H9 (cell line): Measurements from ENCODE around the gene NEURL1. TPM values are rescaled to one million over a fixed set of nuclear protein-coding genes. Genes with fewer than 3 reads are reported as not detected.
A peak's percentile ranks its signal among the peaks of the same experiment; 100 is the strongest.

Experiments used
- DNase-seq: peaks from one replicate; pipeline ENCODE4 v3.0.0-alpha.2; 2017
- H2AFZ ChIP-seq: one replicate; pipeline ENCODE4 v1.6.1; 2013; ENCODE audit warnings: mild to moderate bottlenecking, low read length, control low read depth, moderate library complexity
- H2AK5ac ChIP-seq: 2 replicates; pipeline ENCODE4 v1.6.1; 2013; ENCODE audit warnings: low read length, control low read depth, mixed read lengths; ENCODE audit not compliant: insufficient read length
- H2BK120ac ChIP-seq: one replicate; pipeline ENCODE4 v1.6.1; 2013; ENCODE audit warnings: low read depth, mild to moderate bottlenecking, low read length, control low read depth, inconsistent platforms; ENCODE audit not compliant: poor library complexity, severe bottlenecking
- H2BK12ac ChIP-seq: 2 replicates; pipeline ENCODE4 v1.6.1; 2013; ENCODE audit warnings: low read length, control low read depth, mixed read lengths, low read depth; ENCODE audit not compliant: insufficient read length
- H2BK15ac ChIP-seq: 2 replicates; pipeline ENCODE4 v1.6.1; 2013; ENCODE audit warnings: low read depth, low read length, control low read depth
- H2BK20ac ChIP-seq: one replicate; pipeline ENCODE4 v1.6.1; 2013; ENCODE audit warnings: low read depth, mild to moderate bottlenecking, low read length, control low read depth, inconsistent platforms; ENCODE audit not compliant: poor library complexity, severe bottlenecking
- H2BK5ac ChIP-seq: 2 replicates; pipeline ENCODE4 v1.6.1; 2013; ENCODE audit warnings: low read length, control low read depth, mixed read lengths; ENCODE audit not compliant: insufficient read length
- H3K14ac ChIP-seq: 2 replicates; pipeline ENCODE4 v1.6.1; 2013; ENCODE audit warnings: low read length, control low read depth; ENCODE audit not compliant: insufficient read depth
- H3K18ac ChIP-seq: 2 replicates; pipeline ENCODE4 v1.6.1; 2013; ENCODE audit warnings: low read depth, mild to moderate bottlenecking, mixed read lengths, low read length, control low read depth; ENCODE audit not compliant: insufficient read length
- H3K23ac ChIP-seq: 2 replicates; pipeline ENCODE4 v1.6.1; 2013; ENCODE audit warnings: low read length, control low read depth, mixed read lengths, low read depth; ENCODE audit not compliant: insufficient read length
- H3K23me2 ChIP-seq: 2 replicates; pipeline ENCODE4 v1.6.1; 2013; ENCODE audit warnings: low read depth, mild to moderate bottlenecking, mixed read lengths, low read length, control low read depth; ENCODE audit not compliant: insufficient read length, poor library complexity, severe bottlenecking
- H3K27ac ChIP-seq: 2 replicates; pipeline ENCODE4 v1.5.1; 2013; ENCODE audit warnings: low read length, control low read depth, mixed read lengths, low read depth; ENCODE audit not compliant: insufficient read length
- H3K27me3 ChIP-seq: 2 replicates; pipeline ENCODE4 v1.6.1; 2013; ENCODE audit warnings: low read length, control low read depth, inconsistent platforms; ENCODE audit not compliant: insufficient read depth
- H3K4ac ChIP-seq: 2 replicates; pipeline ENCODE4 v1.6.1; 2013; ENCODE audit warnings: low read depth, mild to moderate bottlenecking, control low read depth, inconsistent platforms, low read length, moderate library complexity
- H3K4me1 ChIP-seq: 2 replicates; pipeline ENCODE4 v1.6.1; 2013; ENCODE audit warnings: low read length, control low read depth, inconsistent platforms; ENCODE audit not compliant: insufficient read depth
- H3K4me2 ChIP-seq: 2 replicates; pipeline ENCODE4 v1.6.1; 2013; ENCODE audit warnings: low read length, control low read depth, mixed read lengths; ENCODE audit not compliant: insufficient read length, insufficient read depth
- H3K56ac ChIP-seq: 2 replicates; pipeline ENCODE4 v1.6.1; 2013; ENCODE audit warnings: low read depth, mild to moderate bottlenecking, mixed read lengths, low read length, control low read depth; ENCODE audit not compliant: insufficient read length
- H3K79me1 ChIP-seq: 2 replicates; pipeline ENCODE4 v1.6.1; 2013; ENCODE audit warnings: low read depth, mild to moderate bottlenecking, moderate library complexity, low read length, control low read depth, inconsistent platforms; ENCODE audit not compliant: insufficient read depth, poor library complexity, severe bottlenecking
- H3K79me2 ChIP-seq: 2 replicates; pipeline ENCODE4 v1.6.1; 2013; ENCODE audit warnings: low read length, control low read depth, inconsistent platforms; ENCODE audit not compliant: insufficient read depth
- H3K9ac ChIP-seq: 2 replicates; pipeline ENCODE4 v1.6.1; 2013; ENCODE audit warnings: low read length, control low read depth, mixed read lengths; ENCODE audit not compliant: insufficient read length; ENCODE audit errors: extremely low read depth
- H3K9me3 ChIP-seq: one replicate; pipeline ENCODE4 v1.6.1; 2013; ENCODE audit warnings: low read depth, low read length, inconsistent platforms; ENCODE audit not compliant: control insufficient read depth
- H3T11ph ChIP-seq: one replicate; pipeline ENCODE4 v1.6.1; 2013; ENCODE audit warnings: mild to moderate bottlenecking, low read length, control low read depth, inconsistent platforms
- H4K20me1 ChIP-seq: one replicate; pipeline ENCODE4 v1.6.1; 2013; ENCODE audit not compliant: control insufficient read depth, insufficient read length, insufficient read depth
- H4K5ac ChIP-seq: 2 replicates; pipeline ENCODE4 v1.6.1; 2013; ENCODE audit warnings: low read depth, mild to moderate bottlenecking, mixed read lengths, low read length, control low read depth; ENCODE audit not compliant: insufficient read length
- H4K8ac ChIP-seq: replicated peaks from 2 replicates; pipeline ENCODE4 v1.6.1; 2013; ENCODE audit warnings: low read length, control low read depth, mixed read lengths, low read depth; ENCODE audit not compliant: insufficient read length
- H4K91ac ChIP-seq: 2 replicates; pipeline ENCODE4 v1.6.1; 2013; ENCODE audit warnings: low read depth, mild to moderate bottlenecking, moderate library complexity, mixed read lengths, low read length, control low read depth; ENCODE audit not compliant: insufficient read length
- H3K27ac Mint-ChIP-seq, 3 experiments: 2 replicates in 2 of 3; 3 replicates in 1 of 3; pipeline ENCODE4 v1.8.0; 2020 to 2021; ENCODE audit warnings: mixed read lengths in 3 of 3, mild to moderate bottlenecking in 1 of 3, moderate library complexity in 1 of 3
- H3K27me3 Mint-ChIP-seq: 2 replicates; pipeline ENCODE4 v1.8.0; 2021; ENCODE audit warnings: low read depth, mild to moderate bottlenecking, moderate library complexity, mixed read lengths
- H3K36me3 Mint-ChIP-seq, 3 experiments: 2 replicates in 2 of 3; 3 replicates in 1 of 3; pipeline ENCODE4 v1.8.0; 2020 to 2021; ENCODE audit warnings: low read depth in 3 of 3, mixed read lengths in 3 of 3; ENCODE audit not compliant: insufficient read depth in 1 of 3
- H3K4me1 Mint-ChIP-seq, 2 experiments: 2 replicates each; pipeline ENCODE4 v1.8.0; 2020; ENCODE audit warnings: mixed read lengths in 2 of 2
- H3K4me3 Mint-ChIP-seq, 2 experiments: 2 replicates in 1 of 2; 3 replicates in 1 of 2; pipeline ENCODE4 v1.8.0; 2020 to 2021; ENCODE audit warnings: mild to moderate bottlenecking in 2 of 2, mixed read lengths in 2 of 2, moderate library complexity in 1 of 2
- H3K9me3 Mint-ChIP-seq, 2 experiments: 2 replicates in 1 of 2; 3 replicates in 1 of 2; pipeline ENCODE4 v1.8.0; 2020; ENCODE audit warnings: mild to moderate bottlenecking in 2 of 2, mixed read lengths in 2 of 2, moderate library complexity in 1 of 2
- CTCF ChIP-seq: fragments of 200-600 bp; sonication (generic); conservative IDR thresholded peaks from 3 replicates; pipeline ENCODE4 v1.8.0; 2021; ENCODE audit warnings: antibody characterized with exemption, mild to moderate bottlenecking
- WGBS: extraction: QIAGEN DNeasy Blood & Tissue Kit; methylation state at CpG from one replicate; pipeline ENCODE4 v1.1.7; 2013; ENCODE audit warnings: missing lambda C conversion rate, low lambda C conversion rate, mixed read lengths; ENCODE audit not compliant: insufficient read length; ENCODE audit errors: extremely low coverage; 5-methylcytosine and 5-hydroxymethylcytosine counted together
- long read RNA-seq: library from polyadenylated mRNA; unstranded; transcript quantifications from one replicate; pipeline ENCODE4 v2.0.0, GENCODE V29; 2020
- total RNA-seq: library from RNA; stranded (reverse); gene quantifications from 2 replicates; pipeline ENCODE4 v1.2.1, GENCODE V29; 2021

NEURL1 gene, protein sequence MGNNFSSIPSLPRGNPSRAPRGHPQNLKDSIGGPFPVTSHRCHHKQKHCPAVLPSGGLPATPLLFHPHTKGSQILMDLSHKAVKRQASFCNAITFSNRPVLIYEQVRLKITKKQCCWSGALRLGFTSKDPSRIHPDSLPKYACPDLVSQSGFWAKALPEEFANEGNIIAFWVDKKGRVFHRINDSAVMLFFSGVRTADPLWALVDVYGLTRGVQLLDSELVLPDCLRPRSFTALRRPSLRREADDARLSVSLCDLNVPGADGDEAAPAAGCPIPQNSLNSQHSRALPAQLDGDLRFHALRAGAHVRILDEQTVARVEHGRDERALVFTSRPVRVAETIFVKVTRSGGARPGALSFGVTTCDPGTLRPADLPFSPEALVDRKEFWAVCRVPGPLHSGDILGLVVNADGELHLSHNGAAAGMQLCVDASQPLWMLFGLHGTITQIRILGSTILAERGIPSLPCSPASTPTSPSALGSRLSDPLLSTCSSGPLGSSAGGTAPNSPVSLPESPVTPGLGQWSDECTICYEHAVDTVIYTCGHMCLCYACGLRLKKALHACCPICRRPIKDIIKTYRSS
- total RNA-seq, result 0.92 and 1.2 TPM in 2 replicates
- long read RNA-seq, partial matches to known transcripts, result 1 of 1 reads
- long read RNA-seq, other reads (novel, unspliced or antisense), result 0 of 1 reads

DNA sequence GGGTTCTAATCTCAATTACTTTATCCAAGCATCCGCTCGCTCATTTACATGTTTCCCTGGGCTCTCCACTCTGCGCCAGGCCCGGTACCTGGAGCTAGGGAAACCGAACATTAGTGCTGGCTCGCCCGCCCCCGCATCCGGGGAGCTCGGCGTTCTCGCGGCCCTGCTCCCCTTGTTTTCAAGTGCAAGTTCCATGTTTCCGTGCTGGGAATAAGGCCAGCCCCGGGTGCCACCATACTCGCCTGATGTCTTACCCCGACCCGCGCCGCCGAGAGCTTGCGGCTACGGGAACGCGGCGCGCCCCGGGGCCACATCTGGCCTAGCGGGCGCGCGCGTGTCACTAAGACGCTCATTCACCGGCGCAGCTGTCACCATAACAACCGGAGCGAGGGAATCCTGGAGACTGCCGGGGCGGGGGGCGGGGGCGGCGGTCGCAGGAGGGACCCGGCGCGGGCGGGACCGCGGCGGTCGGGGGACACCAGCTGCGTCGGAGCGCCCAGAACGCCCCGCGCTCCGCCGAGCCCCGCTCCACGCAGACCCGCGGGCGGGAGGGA, at the start of gene NEURL1:
Gene NEURL1, plus strand, starts transcription at position 344 of the 554 bp plus-strand sequence. CDS start 683 bp downstream, outside the sequence.
- Histone ChIP-seq H3T11ph (no peak within 1 kb of the TSS), H3K4me2 (peak within 1 kb of the TSS; percentile 39), H2AFZ (no peak within 1 kb of the TSS), H3K18ac (no peak within 1 kb of the TSS), H4K5ac (no peak within 1 kb of the TSS), H3K4me1 (no peaks in the 10 kb centered on the region; the same call in 1 of the 2 replicates), H3K23me2 (peaks cover 4% of the 10 kb centered on the region), H3K79me2 (no peaks in the 10 kb centered on the region), H2BK5ac (no peak within 1 kb of the TSS), H4K8ac (no peak within 1 kb of the TSS), H3K9ac (no peak within 1 kb of the TSS), H3K23ac (no peak within 1 kb of the TSS), H4K20me1 (no peaks in the 10 kb centered on the region), H3K56ac (no peak within 1 kb of the TSS), H3K9me3 (no peaks in the 10 kb centered on the region), H4K91ac (no peak within 1 kb of the TSS), H2BK12ac (no peak within 1 kb of the TSS), H3K27ac (no peak within 1 kb of the TSS), H2BK15ac (no peak within 1 kb of the TSS), H2BK120ac (no peak within 1 kb of the TSS), H3K14ac (no peak within 1 kb of the TSS; the same call in 1 of the 2 replicates), H3K4ac (no peak within 1 kb of the TSS), H2AK5ac (no peak within 1 kb of the TSS), H2BK20ac (no peak within 1 kb of the TSS), H3K79me1 (no peaks in the 10 kb centered on the region), H3K27me3 (peaks cover 10% of the 10 kb centered on the region; the same call in 1 of the 2 replicates)
- Mint-ChIP-seq H3K27ac (no peak within 1 kb of the TSS), H3K36me3 (no peaks in the 10 kb centered on the region), H3K4me3 (peak within 1 kb of the TSS; percentile 74 to 85), H3K27me3 (peaks cover 67% of the 10 kb centered on the region), H3K9me3 (no peaks in the 10 kb centered on the region), H3K4me1 (peaks cover 17 to 21% of the 10 kb centered on the region in 2 experiments)
- no CpG with 5 or more reads among the region's 65 CpGs for WGBS
- peak; percentile 62 for DNase-seq
- TF ChIP-seq CTCF, result no peak
